ENCODE data around the gene SP100.
"Not testable (repeated sequence)": the region's sequence is repeated elsewhere in the genome, so short reads cannot be mapped to it uniquely, and the experiment has no call there.

SP100 gene

GRCh38 chr2:230419181-230419580, 3.2 kb downstream of the SP100 start:
- DNase-seq (ENCODE audit: low read depth): no peak

DNA sequence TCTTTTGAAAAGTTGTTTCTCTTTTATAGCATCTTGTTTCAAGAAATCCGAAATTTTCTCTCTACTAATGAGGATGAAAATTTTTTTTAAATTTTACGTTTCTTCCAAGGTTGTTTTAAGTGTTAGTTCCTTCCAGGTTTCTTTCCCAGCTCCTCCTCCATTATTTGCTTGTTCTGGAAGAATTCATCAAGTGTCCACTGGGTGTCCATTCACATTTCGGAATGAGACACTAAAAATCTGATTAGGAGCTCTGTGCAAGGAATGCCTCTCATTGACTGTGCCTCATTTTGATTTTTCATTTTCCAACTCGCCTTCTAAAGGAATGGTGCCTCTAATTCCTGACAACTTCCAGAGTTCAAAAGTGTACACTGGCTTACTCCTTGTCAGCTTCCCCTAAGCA, 6.1 kb downstream of the SP100 start:
- no peak for DNase-seq (ENCODE audit: low read depth)

- no peak for DNase-seq (ENCODE audit: low read depth)
Observed at GRCh38 chr2:230423851-230424458, 8.0 kb downstream of the SP100 start.

- no peak for DNase-seq (ENCODE audit: low read depth)
Observed at GRCh38 chr2:230425377-230425776, 9.4 kb downstream of the SP100 start.

DNA sequence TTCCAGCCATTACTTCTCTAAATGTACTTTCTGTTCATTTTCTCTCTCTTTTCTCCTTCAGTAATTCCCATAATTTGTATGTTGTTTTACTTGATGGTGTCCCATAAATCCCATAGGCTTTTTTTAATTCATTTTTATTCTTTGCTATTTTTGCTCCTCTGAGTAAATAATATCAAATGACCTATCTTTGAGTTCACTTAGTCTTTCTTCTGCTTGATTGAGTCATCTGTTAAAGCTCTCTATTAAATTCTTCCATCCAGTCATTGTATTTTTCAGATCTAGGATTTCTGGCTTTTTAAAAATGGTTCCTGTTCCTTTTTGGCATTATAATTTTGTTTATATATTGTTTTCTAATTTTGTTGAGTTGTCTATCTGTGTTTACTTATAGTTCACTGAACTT, 13.5 kb downstream of the SP100 start:
- DNase-seq (ENCODE audit: low read depth): no peak

DNA sequence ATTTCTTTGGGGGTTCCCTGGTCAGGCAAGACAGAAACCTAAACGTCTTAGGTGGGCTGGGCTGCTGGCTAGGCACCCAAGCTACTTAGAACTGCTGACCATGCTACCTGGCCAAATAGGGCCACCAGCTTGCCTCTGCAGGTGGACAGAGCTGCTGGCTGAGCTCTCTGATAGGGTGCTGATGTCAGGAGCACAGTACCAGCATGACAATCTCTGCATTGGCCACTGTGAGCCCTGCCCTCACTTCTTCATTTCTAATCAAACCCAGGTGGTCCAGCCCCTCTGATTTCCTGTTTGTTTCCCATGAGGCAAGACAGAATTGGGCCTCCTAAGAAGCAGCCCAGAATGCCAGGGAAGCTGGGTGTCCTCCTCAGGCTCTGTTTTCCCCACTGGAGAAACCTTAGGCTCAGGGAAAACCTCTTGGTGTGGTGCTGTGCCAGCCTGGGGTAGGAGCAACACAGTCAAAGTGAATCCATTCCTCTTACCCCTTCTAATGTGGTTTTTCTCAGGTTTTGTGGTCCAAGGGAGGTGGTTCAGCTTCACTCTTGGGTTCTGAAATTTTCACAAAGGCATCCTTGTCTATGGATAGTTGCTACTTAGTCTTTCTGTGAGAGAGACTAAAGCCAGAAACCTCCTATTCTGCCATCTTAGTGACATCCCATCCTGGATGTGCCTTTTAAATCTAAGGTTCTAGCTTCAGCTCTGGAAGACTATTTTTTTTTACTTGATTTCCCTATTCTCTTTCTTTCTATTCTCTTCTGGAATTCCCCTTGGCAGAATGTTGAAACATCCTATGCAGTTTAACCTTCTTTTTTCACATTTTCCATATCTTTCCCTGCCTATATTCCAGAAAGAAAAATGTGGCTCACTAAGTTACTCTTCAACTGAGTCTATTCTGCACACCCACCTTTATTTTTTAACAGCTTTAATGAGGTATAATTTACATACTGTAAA, 15.2 kb downstream of the SP100 start:
- DNase-seq (ENCODE audit: low read depth): no peak

GRCh38 chr2:230434677-230435324, 18.8 kb downstream of the SP100 start:
- DNase-seq (ENCODE audit: low read depth): no peak

DNA sequence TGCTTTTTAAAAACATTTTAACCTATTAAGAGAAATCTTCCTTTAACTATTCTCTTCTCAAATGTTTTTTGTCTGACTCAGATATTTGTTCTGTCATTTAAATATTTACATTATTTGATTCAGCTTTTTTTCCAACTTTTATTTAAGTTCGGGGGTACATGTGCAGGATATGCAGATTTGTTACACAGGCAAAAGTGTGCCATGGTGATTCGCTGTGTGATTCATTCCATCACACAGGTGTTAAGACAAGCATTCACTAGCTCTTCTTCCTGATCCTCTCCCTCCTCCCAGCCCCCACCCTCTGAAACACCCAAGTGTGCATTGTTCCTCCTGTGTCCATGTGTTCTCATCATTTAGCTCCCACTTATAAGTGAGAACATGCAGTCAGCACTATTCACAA, 19.4 kb downstream of the SP100 start:
- no peak for DNase-seq (ENCODE audit: low read depth)

GRCh38 chr2:230439121-230439520, 23.1 kb downstream of the SP100 start:
- DNase-seq (ENCODE audit: low read depth): not testable (repeated sequence)

- DNase-seq (ENCODE audit: low read depth): no peak
Observed at GRCh38 chr2:230439590-230439989, 23.6 kb downstream of the SP100 start.

DNA sequence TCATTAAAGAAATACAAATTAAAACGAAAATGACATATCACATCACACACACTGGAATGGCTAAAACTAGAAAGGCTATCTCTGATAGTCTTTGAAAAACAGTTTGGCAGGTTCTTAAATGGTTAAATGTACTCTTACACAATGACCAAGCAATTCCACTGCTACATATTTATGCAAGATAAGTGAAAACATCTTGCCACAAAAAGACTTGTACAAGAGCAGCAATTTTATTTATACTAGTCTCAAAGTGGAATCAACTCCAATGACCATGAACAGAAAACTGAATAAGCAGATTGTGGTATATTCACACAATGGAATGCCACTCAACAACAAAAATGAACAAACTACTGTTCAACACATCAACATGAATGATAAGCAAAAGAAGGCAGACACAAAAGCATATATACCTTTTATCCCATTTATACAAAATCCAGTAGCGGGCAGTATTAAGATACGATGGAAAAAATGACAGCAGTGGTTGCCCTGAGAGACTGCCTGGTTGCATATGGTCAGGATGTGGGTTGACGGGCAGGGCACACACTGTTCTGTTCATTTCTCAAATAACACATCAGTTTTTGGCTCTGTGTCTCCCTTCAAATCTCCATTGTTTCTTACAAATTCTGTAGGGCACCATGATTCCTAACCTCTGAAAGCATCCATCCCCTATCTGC, 25.4 kb downstream of the SP100 start:
- no peak for DNase-seq (ENCODE audit: low read depth)

- no peak for DNase-seq (ENCODE audit: low read depth)
Observed at GRCh38 chr2:230443541-230443940, 27.5 kb downstream of the SP100 start.

- DNase-seq (ENCODE audit: low read depth): no peak
Observed at GRCh38 chr2:230444832-230445231, 28.8 kb downstream of the SP100 start.

DNA sequence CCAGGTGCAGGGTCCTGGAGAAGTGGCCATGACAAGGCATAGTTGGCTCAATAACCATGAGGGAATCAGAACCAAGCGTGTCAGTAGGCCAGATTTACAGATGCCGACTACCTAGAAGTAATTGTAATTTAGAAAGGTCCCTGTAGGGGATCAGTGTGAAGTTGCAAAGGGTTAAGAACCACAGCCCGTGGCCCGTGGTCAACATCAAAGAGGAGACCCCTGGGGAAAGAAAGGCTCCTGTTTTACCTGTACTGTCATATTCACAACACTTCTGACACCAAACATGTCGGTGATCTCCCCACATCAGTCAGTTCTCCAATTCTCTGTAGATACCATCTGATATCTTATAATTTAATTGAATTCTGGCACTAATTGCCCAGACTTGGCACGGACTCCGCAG, 31.0 kb downstream of the SP100 start:
- DNase-seq (ENCODE audit: low read depth): no peak

DNA sequence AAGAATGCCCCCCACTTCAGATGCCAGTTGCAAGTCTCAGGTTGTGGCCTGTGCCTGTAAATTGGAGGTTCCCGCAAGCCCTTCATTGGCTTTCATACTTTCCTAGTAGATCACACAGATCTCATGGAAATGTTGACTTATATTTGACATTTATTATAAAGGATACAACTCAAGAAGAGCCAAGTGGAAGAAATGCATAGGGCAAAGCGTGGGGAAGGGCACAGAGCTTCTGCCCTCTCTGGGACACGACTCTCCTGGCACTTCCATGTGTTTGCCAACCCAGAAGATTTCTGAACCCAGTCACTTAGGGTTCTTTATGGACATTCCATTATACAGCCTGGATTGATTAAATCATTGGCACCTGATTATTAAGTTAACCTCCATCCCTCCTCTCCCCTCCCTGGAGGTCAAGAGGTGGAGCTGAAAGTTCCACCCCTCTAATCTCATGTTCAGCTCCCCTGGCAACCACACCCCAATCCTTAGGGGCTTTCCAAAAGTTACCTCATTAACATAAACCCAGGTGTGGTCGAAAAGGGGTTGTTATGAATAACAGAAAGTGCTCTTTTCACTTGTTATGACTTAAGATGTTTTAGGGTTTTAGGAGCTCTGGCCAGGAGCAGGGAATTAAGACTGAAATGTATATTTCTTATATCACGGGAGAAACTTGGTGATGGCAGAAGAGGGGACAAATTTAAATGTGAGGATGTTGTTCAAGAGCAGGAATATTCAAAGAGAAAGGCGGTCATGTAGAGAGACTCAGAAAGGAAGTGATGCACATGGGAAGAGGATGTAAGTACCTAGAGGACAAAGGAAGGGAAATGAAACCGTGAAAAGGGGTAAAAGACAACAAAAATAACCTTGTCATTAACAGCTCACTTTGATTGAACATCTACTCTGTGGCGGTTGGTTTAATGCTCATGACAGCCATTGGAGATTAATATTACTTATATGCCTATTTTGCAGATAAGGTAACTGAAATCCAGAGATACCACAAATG, 31.8 kb downstream of the SP100 start:
- no peak for DNase-seq (ENCODE audit: low read depth)

GRCh38 chr2:230449901-230450467, 34.0 kb downstream of the SP100 start:
- no peak for DNase-seq (ENCODE audit: low read depth)

DNA sequence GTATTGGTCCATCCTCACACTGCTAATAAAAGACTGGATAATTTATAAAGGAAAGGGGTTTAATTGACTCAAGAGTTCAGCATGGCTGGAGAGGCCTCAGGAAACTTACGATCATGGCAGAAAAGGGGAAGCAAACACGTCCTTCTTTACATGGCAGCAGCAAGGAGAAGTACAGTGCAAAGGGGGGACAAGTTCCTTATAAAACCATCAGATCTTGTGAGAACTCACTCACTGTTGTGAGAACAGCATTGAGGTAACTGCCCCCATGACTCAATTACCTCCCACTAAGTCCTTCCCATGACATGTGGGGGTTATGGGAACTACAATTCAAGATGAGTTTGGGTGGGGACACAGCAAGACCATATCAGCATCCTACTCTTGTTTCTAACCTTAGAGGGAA, 37.0 kb downstream of the SP100 start:
- no peak for DNase-seq (ENCODE audit: low read depth)

GRCh38 chr2:230455005-230455684, 39.1 kb downstream of the SP100 start:
- no peak for DNase-seq (ENCODE audit: low read depth)

DNA sequence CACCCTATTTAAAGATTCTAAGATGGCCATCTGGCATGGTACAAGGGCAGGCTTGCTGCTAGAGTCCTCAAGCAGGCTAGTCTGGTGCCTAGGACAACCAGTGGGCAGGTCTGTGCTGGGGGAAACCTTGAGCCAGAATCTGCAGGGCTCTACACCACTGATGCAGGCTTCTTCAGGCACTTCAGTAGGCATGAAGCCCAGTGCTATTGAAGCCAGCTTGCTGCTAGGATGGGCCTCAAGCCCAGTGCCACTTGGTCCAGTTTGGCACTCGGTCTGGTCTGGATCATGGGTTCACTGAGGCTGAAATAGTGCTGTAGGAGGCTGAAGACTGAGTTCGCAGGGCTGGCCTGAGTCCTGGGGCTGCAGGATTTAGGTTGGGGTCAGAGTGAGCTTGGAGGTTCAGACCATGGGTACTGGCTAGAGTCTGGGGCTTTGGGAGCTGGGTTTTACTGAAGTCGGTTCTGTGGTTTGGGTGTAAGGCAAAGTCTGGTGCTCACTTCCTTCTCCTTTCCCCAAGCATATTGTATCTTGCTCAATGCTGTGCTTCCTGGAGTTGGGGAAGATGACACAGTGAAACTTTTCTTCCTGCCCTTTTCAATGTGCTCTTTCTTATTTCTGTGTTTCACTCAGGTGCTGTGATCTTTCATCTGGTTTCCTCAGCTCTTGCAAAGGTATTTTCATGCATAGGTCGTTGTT, 41.2 kb downstream of the SP100 start:
- no peak for DNase-seq (ENCODE audit: low read depth)

DNA sequence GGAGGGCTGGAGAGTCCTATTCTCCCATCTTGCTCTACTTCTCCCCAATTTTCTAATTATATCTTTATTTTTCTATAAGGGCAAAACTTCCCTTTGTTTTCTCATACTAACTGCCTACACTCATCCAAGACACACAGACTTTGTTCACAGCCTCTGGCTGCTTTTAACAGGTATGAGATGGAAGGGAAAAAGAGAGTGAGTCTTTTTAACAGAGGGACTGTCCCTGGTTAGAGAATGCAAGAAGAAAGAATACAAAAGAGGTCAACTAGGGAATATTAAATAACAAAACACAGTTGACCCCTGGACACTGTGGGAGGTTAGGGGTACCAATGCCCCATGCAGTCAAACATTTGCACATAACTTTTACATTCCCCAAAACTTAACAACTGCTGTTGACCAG, 41.8 kb downstream of the SP100 start:
- no peak for DNase-seq (ENCODE audit: low read depth)
